HG02623 (cell line): ENCODE results near the gene CD44.

Experiments used
- ATAC-seq: cut with Tn5 transposase; IDR thresholded peaks from one replicate; pipeline ENCODE4 v1.9.1; 2021; ENCODE audit warnings: moderate library complexity; ENCODE audit not compliant: unreplicated experiment

CD44 gene

GRCh38 chr11:35111161-35112055, 27.6 kb upstream of the CD44 start:
- ATAC-seq: no peak

DNA sequence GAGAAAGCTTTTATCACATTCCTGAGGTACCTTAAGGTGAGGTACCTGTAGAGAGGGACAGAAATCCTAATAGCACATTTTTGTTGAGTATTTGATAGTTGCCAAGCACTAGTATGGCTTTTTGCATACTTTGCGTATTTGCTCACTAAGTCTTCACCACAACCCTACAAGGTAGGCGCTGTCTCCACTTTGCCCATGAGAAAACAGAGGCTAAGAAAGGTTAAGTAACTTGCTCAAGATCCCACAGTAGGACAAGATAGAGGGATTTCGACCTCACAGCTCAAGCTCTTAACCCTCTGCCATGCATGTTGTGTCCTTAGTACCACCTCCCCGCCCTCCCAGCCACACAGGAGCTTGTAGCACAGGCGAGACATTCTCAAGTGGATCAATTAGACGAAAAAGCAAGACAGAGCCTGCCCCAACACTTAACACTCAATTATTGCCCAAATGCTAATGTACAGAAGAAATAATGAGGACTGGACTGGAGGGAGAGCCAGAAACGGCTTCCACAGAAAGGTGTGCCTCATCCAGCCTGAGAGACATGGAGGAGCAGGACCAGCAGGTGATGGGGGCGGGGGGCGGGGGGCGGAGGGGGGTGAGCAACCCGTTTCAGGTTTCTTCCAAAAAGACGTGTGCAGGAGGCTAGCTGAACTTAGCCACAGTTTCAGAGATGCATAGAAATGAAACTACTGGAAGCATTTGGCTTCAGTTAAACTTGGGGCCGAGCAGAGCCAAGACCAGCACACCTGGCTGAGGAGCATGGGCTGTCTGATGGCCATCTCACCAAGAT, 26.7 kb upstream of the CD44 start:
- no peak for ATAC-seq

DNA sequence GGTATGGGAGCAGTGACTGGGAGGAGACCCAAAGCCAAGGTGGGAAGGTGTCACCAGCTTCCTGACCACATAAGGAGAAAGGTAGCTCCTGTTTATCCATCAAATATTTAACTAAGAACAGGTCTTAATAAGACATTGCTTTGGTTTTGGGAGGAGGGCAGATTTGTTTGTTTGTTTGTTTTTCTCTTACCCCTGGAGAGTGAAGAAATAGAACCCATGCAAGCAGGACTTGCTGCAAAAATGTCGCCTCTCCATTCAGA, 26.2 kb upstream of the CD44 start:
- no peak for ATAC-seq

DNA sequence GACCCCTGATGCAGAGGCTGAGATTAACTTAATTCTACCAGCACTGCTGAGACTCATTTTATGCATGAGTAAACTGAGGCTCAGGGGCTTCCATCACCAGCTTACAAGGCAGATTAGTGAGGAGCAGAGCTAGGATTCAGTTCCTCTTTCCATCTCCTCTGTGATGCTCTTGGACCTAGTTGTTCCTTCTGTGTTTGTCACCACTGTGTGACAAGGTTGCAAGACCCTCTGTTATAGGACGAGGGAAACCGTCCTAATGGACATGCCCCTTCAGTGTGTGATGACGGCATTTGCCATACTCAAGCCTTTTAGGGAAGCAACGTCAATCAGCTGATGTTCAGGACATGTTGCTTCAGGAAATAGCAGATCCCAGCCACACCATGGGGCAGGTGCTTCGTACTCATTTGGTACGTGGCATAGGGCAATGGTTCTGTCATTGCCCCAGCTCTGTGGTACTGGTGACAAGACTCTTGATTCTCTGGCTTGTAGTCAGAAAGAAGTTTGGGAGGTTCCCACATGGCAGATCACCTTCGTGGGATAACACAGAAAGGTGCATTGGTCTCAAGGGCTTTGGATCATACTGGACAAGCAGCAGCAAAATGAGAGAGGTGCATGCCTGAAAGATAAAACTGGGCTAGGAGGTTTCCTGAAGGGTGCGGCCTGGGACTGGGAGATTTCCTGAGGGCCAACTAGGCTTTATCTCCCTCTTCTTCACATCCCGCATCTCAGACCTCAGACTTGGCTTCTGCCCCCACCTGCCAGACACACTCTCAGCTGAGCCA, 23.9 kb upstream of the CD44 start:
- peak; percentile 44 for ATAC-seq

DNA sequence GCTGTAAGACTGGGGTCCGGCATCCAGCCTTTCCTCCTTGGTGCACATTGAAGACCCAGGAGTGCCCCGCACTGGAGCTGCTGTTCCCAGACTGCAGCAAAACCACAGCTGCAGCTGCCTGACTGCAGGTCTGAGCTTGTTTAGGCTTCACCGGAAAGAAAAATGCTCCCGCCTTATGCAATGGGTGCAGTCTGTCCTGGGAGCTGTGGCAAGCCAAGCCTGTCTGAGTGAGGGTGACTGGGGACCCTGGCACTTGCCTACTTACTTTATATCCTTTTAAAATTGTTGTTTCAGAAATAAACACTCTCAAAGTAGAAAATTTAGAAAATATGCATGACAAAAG, 23.3 kb upstream of the CD44 start:
- ATAC-seq: no peak

GRCh38 chr11:35116245-35116644, 22.7 kb upstream of the CD44 start:
- ATAC-seq: no peak

DNA sequence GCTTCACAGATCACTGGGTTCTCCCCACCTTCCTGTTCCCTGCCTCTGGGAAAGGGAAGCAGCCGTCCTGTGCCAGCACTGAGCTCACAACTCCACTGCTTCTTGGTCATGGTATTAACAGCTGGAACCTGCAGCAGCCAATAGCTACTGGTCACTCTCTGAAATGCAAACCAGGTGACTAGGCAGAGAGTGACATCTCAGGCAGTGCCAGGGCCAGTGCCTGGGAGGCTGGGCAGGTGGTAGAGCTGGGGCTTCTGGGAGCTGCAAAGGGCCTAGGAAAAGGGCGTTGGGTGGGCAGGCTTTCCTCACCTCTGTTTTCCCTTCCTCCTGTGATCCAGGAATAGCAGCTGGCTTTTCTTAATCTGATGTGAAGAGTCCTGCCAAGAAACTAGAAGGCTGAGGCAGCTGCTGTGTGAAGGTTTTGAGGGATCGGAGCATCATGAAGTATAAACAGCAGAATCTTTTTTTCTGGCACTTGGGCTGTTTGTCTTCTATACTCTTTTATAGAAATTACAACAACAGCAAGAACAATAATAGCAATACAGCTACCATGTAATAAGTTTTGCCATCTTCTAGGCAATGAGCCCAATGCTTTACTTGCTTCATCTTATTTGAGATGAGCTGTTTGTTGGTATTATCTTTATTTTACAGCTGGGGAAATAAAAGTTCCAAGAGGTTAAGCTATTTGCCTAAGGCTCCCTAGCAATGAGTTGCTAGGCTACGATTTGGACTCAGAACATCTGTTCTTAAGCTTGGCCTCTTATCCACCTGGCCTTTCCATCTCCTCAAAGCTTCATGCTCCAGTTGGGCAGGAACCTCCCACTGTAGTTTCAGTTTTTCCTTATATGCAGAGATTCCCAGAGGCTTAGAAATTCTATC, 22.0 kb upstream of the CD44 start:
- ATAC-seq: no peak

- peak; percentile 73 for ATAC-seq
Measured at GRCh38 chr11:35118906-35119305, 20.1 kb upstream of the CD44 start.

DNA sequence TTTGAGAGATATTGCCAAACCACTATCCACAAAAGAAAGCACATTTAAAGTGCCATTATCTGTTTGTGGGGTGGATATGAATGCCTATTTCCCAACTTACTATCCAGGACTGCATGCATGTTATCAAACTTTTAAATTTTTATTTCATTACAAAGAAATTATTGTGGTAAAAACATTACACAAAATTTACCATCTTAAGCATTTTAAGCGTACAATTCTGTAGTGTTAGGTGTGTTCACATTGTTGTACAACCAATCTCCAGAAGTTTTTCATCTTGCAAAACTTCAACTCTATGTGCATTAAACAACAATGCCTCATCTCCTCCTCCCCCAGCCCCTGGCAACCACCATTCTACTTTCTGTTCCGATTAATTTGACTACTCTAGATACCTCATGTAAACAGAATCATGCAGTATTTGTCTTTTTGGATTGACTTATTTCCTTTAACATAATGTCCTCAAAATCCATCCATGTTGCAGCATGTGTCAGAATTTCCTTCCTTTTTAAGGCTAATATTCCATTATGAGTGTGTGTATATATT, 17.6 kb upstream of the CD44 start:
- ATAC-seq: no peak

GRCh38 chr11:35122308-35122707, 16.7 kb upstream of the CD44 start:
- no peak for ATAC-seq

- peak; percentile 59 for ATAC-seq
Measured at GRCh38 chr11:35126000-35126878, 12.7 kb upstream of the CD44 start.

- no peak for ATAC-seq
Measured at GRCh38 chr11:35126879-35127581, 11.9 kb upstream of the CD44 start.

DNA sequence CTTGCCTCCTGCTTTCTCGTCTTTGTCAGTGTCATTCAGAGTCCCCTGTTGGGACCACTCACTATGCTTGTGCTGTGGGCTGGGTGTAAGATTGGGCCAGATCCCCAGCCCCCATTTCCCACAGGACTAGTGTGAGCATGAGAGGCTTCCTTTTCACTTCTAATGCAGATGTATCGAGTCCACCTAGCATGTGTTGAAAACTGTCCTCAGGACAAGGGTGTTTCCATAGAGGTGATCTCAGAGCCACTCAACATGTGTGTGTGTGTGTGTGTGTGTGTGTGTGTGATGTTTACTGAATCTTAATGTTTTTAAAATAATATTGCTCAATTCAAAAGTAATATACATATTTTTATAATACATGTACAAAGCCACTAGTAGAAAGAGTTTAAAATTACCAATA, 11.4 kb upstream of the CD44 start:
- ATAC-seq: no peak

- no peak for ATAC-seq
Measured at GRCh38 chr11:35131094-35131493, 7.9 kb upstream of the CD44 start.

DNA sequence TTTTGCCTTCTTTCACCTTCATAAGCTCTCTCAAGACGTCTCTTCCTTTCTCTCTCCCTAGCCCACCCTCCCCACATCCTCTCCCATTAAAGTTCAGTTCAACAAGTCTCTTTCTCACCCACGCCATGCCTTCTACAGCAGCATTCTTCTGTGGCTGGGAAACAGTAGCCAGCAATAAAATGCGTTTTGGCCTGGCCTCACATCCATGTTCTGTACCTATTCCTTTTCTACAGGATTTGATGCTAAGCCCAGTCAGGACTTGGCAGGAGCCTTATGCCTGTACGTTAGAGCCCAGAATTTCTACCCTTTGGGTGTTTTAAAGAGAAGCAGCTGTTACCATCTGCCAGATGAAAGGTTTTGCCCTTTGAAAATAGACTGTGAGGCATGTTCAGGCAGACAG, 7.1 kb upstream of the CD44 start:
- no peak for ATAC-seq

GRCh38 chr11:35133656-35134055, 5.3 kb upstream of the CD44 start:
- no peak for ATAC-seq

DNA sequence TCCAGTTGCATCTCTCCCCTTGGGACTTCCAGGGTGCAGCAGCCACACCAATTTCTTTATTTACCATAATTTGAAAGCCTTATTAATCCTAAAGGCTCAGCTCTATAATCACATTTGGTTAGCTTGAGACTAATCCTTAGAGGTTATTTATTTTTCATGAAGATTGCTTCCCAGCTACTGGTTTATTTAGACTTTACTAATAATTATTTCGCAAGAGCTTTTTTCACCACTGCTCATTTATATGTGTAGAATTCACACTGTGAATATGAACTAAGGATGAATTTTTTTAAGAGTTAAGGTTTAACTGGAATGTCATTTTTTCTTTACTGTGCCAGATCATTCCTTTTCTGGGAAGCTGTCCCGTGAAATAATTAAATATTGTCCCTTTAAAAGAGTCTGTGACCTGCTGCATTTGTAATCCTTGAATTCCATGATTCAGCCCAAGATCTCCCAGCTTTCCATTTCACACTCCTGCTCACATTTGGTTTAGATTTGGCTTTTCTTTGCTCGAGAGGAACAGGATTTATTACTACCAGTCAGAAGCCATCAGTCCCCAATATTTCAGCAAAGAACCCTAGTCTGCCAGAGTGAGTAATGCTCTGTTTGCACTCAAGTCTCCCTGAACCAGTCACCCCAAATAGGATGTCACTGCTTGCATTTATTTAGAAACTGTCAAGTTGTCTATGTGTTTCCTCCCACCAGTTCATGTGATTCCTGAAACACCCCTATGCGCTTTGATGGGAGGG, 4.4 kb upstream of the CD44 start:
- no peak for ATAC-seq

GRCh38 chr11:35135222-35135621, 3.7 kb upstream of the CD44 start:
- ATAC-seq: no peak
